ENCODE data around the gene ASB2. TPM values are rescaled to one million over a fixed set of nuclear protein-coding genes. Genes with fewer than 3 reads are reported as not detected.

The ASB2 gene
- total RNA-seq, 2 donors from 2014 or later: 43.3 to 45.6 TPM

DNA sequence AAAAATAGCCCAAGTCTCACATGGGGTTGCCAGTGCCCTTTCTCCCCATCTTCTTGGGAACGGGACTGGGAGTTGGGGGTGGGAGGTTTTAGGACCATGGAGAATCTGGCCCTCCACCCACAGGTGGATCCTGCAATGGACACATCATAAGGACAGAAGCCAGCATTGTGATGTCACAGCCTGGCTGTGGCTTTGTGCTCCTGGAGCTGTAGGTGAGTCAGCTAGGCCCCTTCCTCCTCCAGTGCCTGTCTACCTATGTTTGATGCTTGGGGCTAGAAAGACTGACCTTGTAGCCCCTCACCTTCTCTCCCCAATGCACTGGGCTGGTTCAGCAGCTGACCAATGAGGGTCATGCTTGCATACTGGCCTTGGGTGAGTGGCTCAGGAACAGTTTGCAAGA lies 20.7 kb upstream of the ASB2 start, which contains the start of gene CCDC197:
Gene CCDC197 (plus strand): TSS at position 220 of the 400 bp plus-strand sequence. CDS start 831 bp downstream, outside the sequence.
- peak; percentile 31 to 57 for ATAC-seq (replicated peaks in 1 of 2)
- H3K4me3 Mint-ChIP-seq: peak within 1 kb of the TSS in 1 of 2 donors; percentile 61
- peaks cover 71% of the 10 kb centered on the region for H3K4me1 Mint-ChIP-seq (ENCODE audit: low read depth)
- H3K36me3 Mint-ChIP-seq (ENCODE audit: insufficient read depth in 2 of 2): no peaks in the 10 kb centered on the region
- H3K27ac Mint-ChIP-seq: no peak within 1 kb of the TSS
- H3K9me3 Mint-ChIP-seq: no peaks in the 10 kb centered on the region
- H3K27me3 Mint-ChIP-seq (ENCODE audit: low read depth): no peaks in the 10 kb centered on the region
- DNase-seq: peak in 1 of 2 donors; percentile 43

DNA sequence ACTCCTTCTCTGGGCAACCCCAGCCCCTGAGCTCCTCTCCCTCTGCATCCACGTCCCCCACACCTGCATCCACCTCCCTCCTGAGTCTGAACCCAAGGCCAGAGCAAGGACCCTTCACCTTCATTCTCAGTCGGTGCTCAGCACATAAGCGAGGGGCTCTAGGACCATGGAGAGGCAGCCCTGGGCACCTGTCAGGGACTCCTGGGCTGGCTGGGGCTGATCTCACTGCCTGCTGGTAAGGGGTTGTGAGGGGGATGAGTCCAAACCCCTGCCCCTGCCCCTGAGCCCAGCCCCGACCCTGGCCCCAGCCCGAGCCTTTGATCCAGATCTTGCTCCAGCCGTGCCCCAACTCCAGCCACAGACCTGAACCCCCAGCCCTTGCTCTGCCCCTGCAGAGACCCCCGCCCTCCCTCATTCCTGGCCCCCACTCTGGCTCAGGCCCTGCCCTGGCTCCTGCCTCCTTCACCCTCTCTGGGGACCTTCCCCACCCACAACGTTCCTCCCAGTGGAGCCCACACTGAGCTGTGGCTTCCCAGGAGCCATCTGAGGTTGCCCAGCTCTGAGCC lies 19.8 kb upstream of the ASB2 start:
- no peaks in the 10 kb centered on the region for H3K27me3 Mint-ChIP-seq (ENCODE audit: low read depth)
- no peak for DNase-seq
- no peak for ATAC-seq (replicated peaks in 1 of 2)
- peak overlapping the region in 1 of 2 donors; percentile 61 for H3K4me3 Mint-ChIP-seq
- peaks cover 71% of the 10 kb centered on the region for H3K4me1 Mint-ChIP-seq (ENCODE audit: low read depth)
- no peaks in the 10 kb centered on the region for H3K9me3 Mint-ChIP-seq
- no peak overlapping the region for H3K27ac Mint-ChIP-seq
- H3K36me3 Mint-ChIP-seq (ENCODE audit: insufficient read depth in 2 of 2): no peaks in the 10 kb centered on the region

DNA sequence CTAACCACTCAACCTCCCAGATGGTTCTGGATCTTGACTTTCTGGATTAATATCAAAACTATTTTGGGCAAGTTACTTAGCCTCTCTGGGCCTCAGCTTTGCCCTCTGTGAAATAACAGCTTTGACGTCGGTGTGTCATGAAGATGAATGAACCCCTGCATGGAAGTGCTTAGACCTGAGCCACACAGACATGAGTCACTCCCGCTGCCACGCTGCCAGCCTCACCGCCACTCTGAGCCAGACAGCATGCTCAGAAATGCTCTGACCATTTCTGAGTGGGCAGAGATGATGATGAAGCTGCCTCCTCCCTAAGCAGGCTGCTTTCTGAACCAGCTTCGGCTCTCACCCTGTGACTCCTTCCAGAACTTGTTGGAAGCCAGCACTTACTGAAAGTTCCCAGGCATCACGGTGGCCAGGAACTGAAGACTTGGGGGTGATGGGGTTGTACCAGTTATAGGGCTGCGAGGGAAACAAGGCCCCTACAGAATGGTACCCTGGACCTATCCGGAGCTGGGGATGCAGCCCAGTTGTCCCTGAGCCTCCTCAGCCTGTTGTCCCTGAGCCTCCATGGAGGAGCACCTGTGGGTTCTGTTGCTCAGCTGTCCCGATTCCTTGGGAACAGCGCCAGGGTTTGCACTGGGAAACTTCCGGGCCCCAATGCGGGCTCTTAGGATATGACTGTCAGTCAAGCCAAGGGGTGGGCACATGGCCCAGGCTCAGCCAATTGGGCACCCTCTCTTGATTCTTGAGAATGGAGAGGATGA lies 18.7 kb upstream of the ASB2 start:
- no peaks in the 10 kb centered on the region for H3K9me3 Mint-ChIP-seq
- peak; percentile 76 to 86 for DNase-seq
- H3K4me3 Mint-ChIP-seq: peak overlapping the region; percentile 30 to 61
- no peaks in the 10 kb centered on the region for H3K27me3 Mint-ChIP-seq (ENCODE audit: low read depth)
- no peak overlapping the region for H3K27ac Mint-ChIP-seq
- peak; percentile 89 to 90 for ATAC-seq (replicated peaks in 1 of 2)
- H3K36me3 Mint-ChIP-seq (ENCODE audit: insufficient read depth in 2 of 2): peaks cover 0 to 2% of the 10 kb centered on the region in 2 donors
- H3K4me1 Mint-ChIP-seq (ENCODE audit: low read depth): peaks cover 77% of the 10 kb centered on the region

DNA sequence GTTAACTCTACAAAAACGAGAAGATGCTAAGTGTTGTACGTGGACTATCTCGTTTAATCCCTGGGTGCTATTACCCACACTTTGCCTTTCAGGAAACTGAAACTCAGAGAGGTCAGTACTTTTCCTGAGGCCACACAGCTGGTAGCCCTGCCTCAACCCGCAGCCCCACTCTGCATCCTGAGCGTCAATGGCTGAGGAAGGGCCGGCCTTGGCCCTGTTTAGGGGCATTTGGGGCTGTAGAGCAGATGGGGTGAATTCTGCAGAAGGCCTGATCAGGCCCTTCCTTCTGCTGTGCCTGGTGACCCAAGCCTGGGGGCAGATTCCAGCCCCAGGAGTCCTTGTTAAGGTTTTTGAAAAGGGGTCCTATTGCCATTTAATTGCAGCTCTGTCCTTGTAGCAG lies 17.0 kb upstream of the ASB2 start:
- Mint-ChIP-seq H3K9me3 (no peaks in the 10 kb centered on the region), H3K36me3 (ENCODE audit: insufficient read depth in 2 of 2) (peaks cover 0 to 2% of the 10 kb centered on the region in 2 donors), H3K27ac (no peak overlapping the region), H3K4me3 (no peak overlapping the region), H3K27me3 (ENCODE audit: low read depth) (no peaks in the 10 kb centered on the region), H3K4me1 (ENCODE audit: low read depth) (peaks cover 73% of the 10 kb centered on the region)
- DNase-seq (no peak), ATAC-seq (replicated peaks in 1 of 2) (no peak)

DNA sequence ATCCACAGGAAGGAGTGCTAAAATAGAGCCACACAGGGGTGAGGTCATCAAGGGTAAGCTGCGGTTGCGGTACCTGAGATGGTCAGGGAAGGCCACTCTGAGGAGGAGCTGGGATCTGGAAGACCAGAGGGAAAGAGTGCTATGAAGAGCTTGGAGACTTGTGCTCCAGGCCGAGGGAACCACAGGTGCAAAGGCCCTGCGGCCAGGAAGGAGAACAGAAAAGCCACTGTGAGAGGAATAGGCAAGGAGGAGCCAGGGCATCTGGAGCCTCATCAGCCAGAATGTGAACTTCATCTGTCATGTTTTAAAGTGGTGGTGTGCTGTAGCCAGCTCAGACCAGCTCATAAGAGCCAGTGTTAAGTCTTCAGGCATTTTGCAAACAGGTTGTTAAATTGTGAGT lies 15.3 kb upstream of the ASB2 start:
- Mint-ChIP-seq H3K27me3 (ENCODE audit: low read depth) (no peaks in the 10 kb centered on the region), H3K36me3 (ENCODE audit: insufficient read depth in 2 of 2) (peaks cover 0 to 2% of the 10 kb centered on the region in 2 donors), H3K4me1 (ENCODE audit: low read depth) (peaks cover 58% of the 10 kb centered on the region), H3K4me3 (no peak overlapping the region), H3K27ac (peak overlapping the region; percentile 27), H3K9me3 (no peaks in the 10 kb centered on the region)
- no peak for DNase-seq
- ATAC-seq (replicated peaks in 1 of 2): no peak

DNA sequence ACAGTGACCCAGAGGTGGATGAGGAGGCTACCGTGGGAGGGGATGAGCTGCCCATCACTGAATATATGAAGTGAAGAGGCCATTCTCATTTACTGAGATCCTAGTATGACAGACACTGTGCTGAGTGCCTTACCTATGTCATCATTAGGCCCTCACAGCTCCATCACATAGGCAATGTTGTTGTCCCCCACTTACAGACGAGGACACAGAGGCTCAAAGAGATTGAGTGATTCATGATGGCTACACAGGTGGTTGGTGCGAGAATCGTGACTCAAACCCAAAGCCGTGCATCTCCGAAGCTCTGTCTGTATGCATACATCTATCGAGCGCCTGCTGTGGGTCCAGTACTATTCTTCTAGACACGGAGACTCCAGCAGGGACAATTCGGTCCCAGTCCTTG lies 14.8 kb upstream of the ASB2 start:
- DNase-seq (peak in 1 of 2 donors; percentile 57), ATAC-seq (replicated peaks in 1 of 2) (peak; percentile 67 to 73)
- no peaks in the 10 kb centered on the region for H3K9me3 Mint-ChIP-seq
- peaks cover 57% of the 10 kb centered on the region for H3K4me1 Mint-ChIP-seq (ENCODE audit: low read depth)
- H3K27ac Mint-ChIP-seq: peak overlapping the region; percentile 27
- no peaks in the 10 kb centered on the region for H3K27me3 Mint-ChIP-seq (ENCODE audit: low read depth)
- peaks cover 0 to 2% of the 10 kb centered on the region in 2 donors for H3K36me3 Mint-ChIP-seq (ENCODE audit: insufficient read depth in 2 of 2)
- no peak overlapping the region for H3K4me3 Mint-ChIP-seq

DNA sequence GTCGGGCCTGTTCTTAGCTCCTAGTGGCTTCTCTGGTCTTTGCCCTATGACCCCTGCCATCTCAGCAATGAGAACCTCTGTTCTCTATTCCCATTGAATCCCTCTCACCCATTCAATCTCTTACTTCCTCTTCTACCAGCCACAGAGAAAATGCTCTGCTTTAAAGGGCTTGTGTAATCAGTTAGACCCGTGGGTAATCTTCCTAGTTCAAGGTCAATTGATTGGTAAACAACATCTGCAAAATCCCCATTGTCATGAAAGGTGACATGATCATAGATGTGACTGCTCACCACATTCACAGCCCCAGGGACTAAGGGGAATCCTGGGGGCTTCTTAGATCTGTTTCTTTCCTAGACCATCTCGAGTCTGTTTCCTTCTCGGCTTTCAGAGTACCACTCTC lies 13.6 kb upstream of the ASB2 start:
- peak overlapping the region; percentile 9 for H3K27ac Mint-ChIP-seq
- H3K36me3 Mint-ChIP-seq (ENCODE audit: insufficient read depth in 2 of 2): peaks cover 0 to 2% of the 10 kb centered on the region in 2 donors
- ATAC-seq (replicated peaks in 1 of 2): no peak
- H3K27me3 Mint-ChIP-seq (ENCODE audit: low read depth): no peaks in the 10 kb centered on the region
- DNase-seq: no peak
- no peaks in the 10 kb centered on the region for H3K9me3 Mint-ChIP-seq
- peak overlapping the region; percentile 2 to 42 for H3K4me3 Mint-ChIP-seq
- H3K4me1 Mint-ChIP-seq (ENCODE audit: low read depth): peaks cover 50% of the 10 kb centered on the region

DNA sequence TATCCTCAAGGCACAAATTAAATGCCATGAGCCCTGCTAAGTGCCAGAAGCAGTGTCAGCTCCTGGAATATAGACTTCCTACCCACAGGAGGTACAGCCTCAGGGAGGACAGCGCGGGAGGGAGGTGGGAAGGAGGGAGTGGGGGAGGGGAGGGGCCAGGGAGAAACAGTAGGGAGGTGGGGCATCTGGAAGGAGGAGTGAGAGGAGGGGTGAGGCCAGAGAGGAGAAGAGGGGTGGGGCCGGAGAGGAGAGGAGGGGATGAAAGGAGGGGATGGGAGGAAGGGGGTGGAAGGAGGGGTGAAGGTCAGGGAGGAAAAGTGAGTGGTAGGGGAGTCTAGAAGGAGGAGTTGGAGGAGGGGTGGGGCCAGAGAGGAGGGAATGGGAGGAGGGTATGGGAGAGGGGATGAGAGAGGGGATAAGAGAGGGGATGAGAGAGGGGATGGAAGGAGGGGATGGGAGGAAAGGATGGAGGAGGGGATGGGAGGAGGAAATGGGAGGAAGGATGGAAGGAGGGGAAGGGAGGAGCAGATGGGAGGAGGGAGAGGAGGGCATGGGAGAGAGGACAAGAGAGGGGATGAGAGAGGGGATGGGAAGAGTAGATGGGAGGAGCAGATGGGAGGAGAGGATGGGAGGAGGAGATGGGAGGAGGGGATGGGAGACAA lies 11.6 kb upstream of the ASB2 start:
- ATAC-seq (replicated peaks in 1 of 2): no peak
- H3K9me3 Mint-ChIP-seq: no peaks in the 10 kb centered on the region

DNA sequence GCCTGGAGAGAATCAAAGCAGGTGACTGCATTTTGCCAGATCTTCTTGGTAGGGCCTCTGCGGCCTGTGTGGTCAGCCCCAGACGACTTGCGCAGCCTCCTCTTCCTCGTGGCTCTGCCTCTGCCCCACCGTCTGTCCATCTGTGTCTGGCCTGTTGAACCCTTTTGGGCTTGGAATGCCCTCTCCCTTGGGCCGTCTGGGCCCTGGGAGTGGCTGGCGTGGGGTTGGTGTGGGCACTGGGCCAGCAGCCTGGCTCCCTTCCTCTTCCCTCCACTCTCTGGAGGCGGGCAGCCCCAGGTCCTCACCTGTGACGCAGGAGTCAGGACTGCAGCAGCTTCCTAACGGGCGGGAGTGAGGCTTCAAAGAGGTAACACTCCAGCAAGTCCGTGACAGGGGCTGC lies 11.0 kb upstream of the ASB2 start:
- Mint-ChIP-seq H3K27me3 (ENCODE audit: low read depth) (no peaks in the 10 kb centered on the region), H3K9me3 (no peaks in the 10 kb centered on the region), H3K36me3 (ENCODE audit: insufficient read depth in 2 of 2) (peaks cover 0 to 2% of the 10 kb centered on the region in 2 donors), H3K27ac (no peak overlapping the region), H3K4me1 (ENCODE audit: low read depth) (peaks cover 43% of the 10 kb centered on the region), H3K4me3 (no peak overlapping the region)
- no peak for DNase-seq
- no peak for ATAC-seq (replicated peaks in 1 of 2)

More for the DNA sequence above, 11.6 kb upstream of the ASB2 start:
- no peak for DNase-seq
- peaks cover 0 to 2% of the 10 kb centered on the region in 2 donors for H3K36me3 Mint-ChIP-seq (ENCODE audit: insufficient read depth in 2 of 2)
- no peaks in the 10 kb centered on the region for H3K27me3 Mint-ChIP-seq (ENCODE audit: low read depth)
- peaks cover 42% of the 10 kb centered on the region for H3K4me1 Mint-ChIP-seq (ENCODE audit: low read depth)
- no peak overlapping the region for H3K4me3 Mint-ChIP-seq
- H3K27ac Mint-ChIP-seq: no peak overlapping the region

DNA sequence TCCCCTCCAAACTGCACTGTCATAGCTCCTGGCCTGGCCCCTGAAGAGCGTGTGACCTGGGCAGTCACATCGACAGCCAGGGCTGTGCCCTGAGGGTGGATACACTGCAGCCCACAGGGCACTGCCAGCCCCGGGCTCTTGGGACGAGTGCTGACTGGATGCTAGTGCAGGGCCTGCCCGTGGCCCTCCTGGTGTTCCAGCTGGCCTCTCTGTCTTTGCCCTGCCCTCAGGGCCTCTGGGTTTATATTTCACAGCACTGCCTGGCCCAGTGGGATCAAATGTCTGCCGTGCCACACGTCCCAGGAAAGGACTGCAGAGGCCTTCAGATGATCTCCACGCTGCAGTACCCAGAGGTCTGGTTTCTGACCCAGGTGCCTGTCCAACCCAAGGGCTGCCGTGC lies 10.6 kb upstream of the ASB2 start:
- ATAC-seq (replicated peaks in 1 of 2): no peak
- no peaks in the 10 kb centered on the region for H3K27me3 Mint-ChIP-seq (ENCODE audit: low read depth)
- peaks cover 45% of the 10 kb centered on the region for H3K4me1 Mint-ChIP-seq (ENCODE audit: low read depth)
- DNase-seq: no peak
- peaks cover 0 to 2% of the 10 kb centered on the region in 2 donors for H3K36me3 Mint-ChIP-seq (ENCODE audit: insufficient read depth in 2 of 2)
- no peak overlapping the region for H3K27ac Mint-ChIP-seq
- no peak overlapping the region for H3K4me3 Mint-ChIP-seq
- no peaks in the 10 kb centered on the region for H3K9me3 Mint-ChIP-seq

DNA sequence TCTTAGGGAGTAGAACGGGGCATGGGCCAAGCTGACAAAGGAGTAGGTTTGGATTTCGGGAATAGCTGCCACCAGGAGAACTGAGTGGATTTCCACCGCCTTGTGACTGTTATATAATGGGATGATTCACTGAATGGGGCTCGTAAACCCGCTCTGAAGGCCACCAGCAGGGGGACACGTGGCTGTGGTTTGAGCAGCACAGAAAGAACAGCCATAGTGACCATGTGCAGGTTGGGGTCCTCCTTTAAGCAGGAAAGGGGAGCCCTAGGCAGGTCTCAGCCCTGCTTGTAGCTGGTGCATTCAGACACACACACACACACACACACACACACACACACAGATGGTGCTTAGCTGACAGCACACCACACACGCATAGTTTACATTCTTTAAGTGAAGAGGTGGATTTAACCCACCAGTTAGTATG lies 8.6 kb upstream of the ASB2 start:
- peaks cover 0 to 4% of the 10 kb centered on the region in 2 donors for H3K36me3 Mint-ChIP-seq (ENCODE audit: insufficient read depth in 2 of 2)
- peak in 1 of 2 donors; percentile 35 for ATAC-seq (replicated peaks in 1 of 2)

DNA sequence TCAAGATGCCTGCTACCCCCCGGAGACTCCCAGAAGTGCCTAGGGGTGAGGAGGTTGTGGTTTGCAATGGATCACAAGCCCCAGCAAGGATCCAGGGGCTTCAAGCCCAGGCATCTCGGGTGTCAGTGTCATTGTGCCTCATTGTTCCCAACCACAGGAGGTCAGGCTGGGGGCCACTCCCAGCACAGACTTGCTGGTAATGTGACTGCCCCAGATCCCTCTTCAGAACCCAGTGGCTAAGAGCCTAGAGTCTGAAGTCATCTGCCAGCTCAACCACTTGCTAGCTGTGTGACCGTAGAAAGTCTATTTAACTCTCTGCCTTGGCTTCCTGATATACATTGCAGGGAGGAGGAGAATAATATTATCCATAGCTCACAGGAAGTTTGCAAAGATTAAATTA lies 7.7 kb upstream of the ASB2 start:
- peaks cover 48% of the 10 kb centered on the region for H3K4me1 Mint-ChIP-seq (ENCODE audit: low read depth)
- H3K27ac Mint-ChIP-seq: no peak overlapping the region
- DNase-seq (no peak), ATAC-seq (replicated peaks in 1 of 2) (peak in 1 of 2 donors; percentile 51)
- H3K36me3 Mint-ChIP-seq (ENCODE audit: insufficient read depth in 2 of 2): peaks cover 0 to 4% of the 10 kb centered on the region in 2 donors
- no peak overlapping the region for H3K4me3 Mint-ChIP-seq
- H3K9me3 Mint-ChIP-seq: no peaks in the 10 kb centered on the region
- no peaks in the 10 kb centered on the region for H3K27me3 Mint-ChIP-seq (ENCODE audit: low read depth)

More for the DNA sequence above, 8.6 kb upstream of the ASB2 start:
- Mint-ChIP-seq H3K27ac (no peak overlapping the region), H3K4me1 (ENCODE audit: low read depth) (peaks cover 45% of the 10 kb centered on the region), H3K9me3 (no peaks in the 10 kb centered on the region), H3K4me3 (no peak overlapping the region), H3K27me3 (ENCODE audit: low read depth) (no peaks in the 10 kb centered on the region)
- no peak for DNase-seq

All from activated T-cell treated with anti-CD3 and anti-CD28 coated beads, Interleukin-2, amount 50 U/mL, for 72 hours (primary cell).